Spleen (tissue), 7 donors: ENCODE results near the gene MRPS11.
"Not testable (repeated sequence)": the region's sequence is repeated elsewhere in the genome, so short reads cannot be mapped to it uniquely, and the experiment has no call there.

Source experiments
- CTCF ChIP-seq, 11 experiments: fragments of 200-600 bp in 7 of 11; fragments of 450-650 bp in 4 of 11; sonication (generic) in 4 of 11; IDR thresholded peaks in 8 of 11; conservative IDR thresholded peaks in 3 of 11; 1 replicate in 7 of 11; 2 replicates in 4 of 11; pipeline versions ENCODE4 v1.4.0 to v1.8.0; 2016 to 2021; ENCODE audit warnings: antibody characterized with exemption in 11 of 11, inconsistent platforms in 4 of 11, mild to moderate bottlenecking in 1 of 11
- POLR2A ChIP-seq, 3 donors: fragments of 450-650 bp; IDR thresholded peaks; one replicate each; pipeline ENCODE4 v1.5.1; 2017; ENCODE audit warnings: antibody characterized with exemption in 3 of 3, mild to moderate bottlenecking in 1 of 3
- POLR2AphosphoS5 ChIP-seq, 3 donors: sonication (generic); formaldehyde crosslinking; IDR thresholded peaks; one replicate each; pipeline ENCODE4 v1.5.1; 2017; ENCODE audit warnings: antibody characterized with exemption in 3 of 3
- donor health status: DM: no; HTN: no; CAD: no; lungs with moderate emphysema.
- donor health status: DM: no; HTN: no; CAD: no.
- donor health status: DM: no; HTN: no; CAD: no.

GRCh38 chr15:88468721-88469120 is 1.2 kb downstream of the MRPS11 start:
- TF ChIP-seq POLR2AphosphoS5 (IDR thresholded peaks at IDR 0.05); CTCF (IDR thresholded peaks at IDR 0.05 in 8 of 11, conservative IDR thresholded peaks at IDR 0.05 in 3 of 11); POLR2A (IDR thresholded peaks at IDR 0.05): not testable (repeated sequence)
